Glutamatergic neuron (in vitro differentiated cells): ENCODE results near the gene ZNF416. TPM values are rescaled to one million over a fixed set of nuclear protein-coding genes. Genes with fewer than 3 reads are reported as not detected.
A peak's percentile ranks its signal among the peaks of the same experiment; 100 is the strongest.

Source experiments
- DNase-seq: peaks from one replicate; pipeline ENCODE4 v3.0.0; 2022
- H3K27ac Mint-ChIP-seq: one replicate; pipeline ENCODE4 v1.8.0; 2020; ENCODE audit warnings: mild to moderate bottlenecking, mixed read lengths, inconsistent platforms; ENCODE audit not compliant: unreplicated experiment
- H3K27me3 Mint-ChIP-seq: one replicate; pipeline ENCODE4 v1.8.0; 2020; ENCODE audit warnings: mild to moderate bottlenecking, moderate library complexity, mixed read lengths, inconsistent platforms; ENCODE audit not compliant: unreplicated experiment
- H3K36me3 Mint-ChIP-seq: one replicate; pipeline ENCODE4 v1.8.0; 2020; ENCODE audit warnings: mild to moderate bottlenecking, mixed read lengths, inconsistent platforms; ENCODE audit not compliant: unreplicated experiment
- H3K4me1 Mint-ChIP-seq: one replicate; pipeline ENCODE4 v1.8.0; 2020; ENCODE audit warnings: mild to moderate bottlenecking, low read depth, mixed read lengths, inconsistent platforms; ENCODE audit not compliant: unreplicated experiment
- H3K4me3 Mint-ChIP-seq: one replicate; pipeline ENCODE4 v1.8.0; 2020; ENCODE audit warnings: mild to moderate bottlenecking, mixed read lengths, inconsistent platforms; ENCODE audit not compliant: unreplicated experiment
- H3K9me3 Mint-ChIP-seq: one replicate; pipeline ENCODE4 v1.8.0; 2020; ENCODE audit warnings: mild to moderate bottlenecking, moderate library complexity, mixed read lengths, inconsistent platforms; ENCODE audit not compliant: unreplicated experiment
- total RNA-seq: library from RNA; stranded (reverse); fragmentation: NEBNext Ultra II Directional; extraction: Animal tissue kit (Norgen Biotek cat#: 25700); gene quantifications from one replicate; pipeline ENCODE4 v1.2.1, GENCODE V29; 2021; ENCODE audit not compliant: unreplicated experiment
- TF ChIP-seq, protein P1 (sequence below): fragments of 200-600 bp; sonication (generic); IDR thresholded peaks from one replicate; pipeline ENCODE4 v1.5.0; 2021; ENCODE audit not compliant: partially characterized antibody, unreplicated experiment

Gene ZNF416
- total RNA-seq, 1 donor from 2014 or later, result 11.2 TPM

DNA sequence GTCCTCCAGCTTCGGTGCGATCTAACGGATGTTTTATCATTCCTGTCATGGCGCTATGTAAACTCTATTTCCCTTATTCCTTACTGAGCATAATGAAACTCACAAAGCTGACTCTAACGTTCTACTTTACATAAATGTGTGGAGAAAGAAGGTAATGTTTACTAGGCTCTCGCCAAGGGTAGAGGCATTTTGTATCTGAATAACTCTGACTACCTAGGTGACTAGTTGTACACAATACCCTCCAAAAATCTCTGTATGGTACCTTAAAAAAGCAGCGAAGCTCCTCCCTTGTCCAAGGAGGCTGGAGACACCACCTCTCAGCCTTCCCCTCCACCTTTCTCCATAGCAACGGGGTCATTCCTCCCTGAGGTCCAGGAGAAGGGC is 20.7 kb upstream of the ZNF416 start:
- Mint-ChIP-seq H3K27me3 (peaks cover 7% of the 10 kb centered on the region), H3K9me3 (peaks cover 10% of the 10 kb centered on the region), H3K4me3 (peak overlapping the region; percentile 84), H3K36me3 (peaks cover 19% of the 10 kb centered on the region), H3K4me1 (peaks cover 4% of the 10 kb centered on the region), H3K27ac (peak overlapping the region; percentile 31)
- DNase-seq, result no peak
- TF ChIP-seq, protein P1, sequence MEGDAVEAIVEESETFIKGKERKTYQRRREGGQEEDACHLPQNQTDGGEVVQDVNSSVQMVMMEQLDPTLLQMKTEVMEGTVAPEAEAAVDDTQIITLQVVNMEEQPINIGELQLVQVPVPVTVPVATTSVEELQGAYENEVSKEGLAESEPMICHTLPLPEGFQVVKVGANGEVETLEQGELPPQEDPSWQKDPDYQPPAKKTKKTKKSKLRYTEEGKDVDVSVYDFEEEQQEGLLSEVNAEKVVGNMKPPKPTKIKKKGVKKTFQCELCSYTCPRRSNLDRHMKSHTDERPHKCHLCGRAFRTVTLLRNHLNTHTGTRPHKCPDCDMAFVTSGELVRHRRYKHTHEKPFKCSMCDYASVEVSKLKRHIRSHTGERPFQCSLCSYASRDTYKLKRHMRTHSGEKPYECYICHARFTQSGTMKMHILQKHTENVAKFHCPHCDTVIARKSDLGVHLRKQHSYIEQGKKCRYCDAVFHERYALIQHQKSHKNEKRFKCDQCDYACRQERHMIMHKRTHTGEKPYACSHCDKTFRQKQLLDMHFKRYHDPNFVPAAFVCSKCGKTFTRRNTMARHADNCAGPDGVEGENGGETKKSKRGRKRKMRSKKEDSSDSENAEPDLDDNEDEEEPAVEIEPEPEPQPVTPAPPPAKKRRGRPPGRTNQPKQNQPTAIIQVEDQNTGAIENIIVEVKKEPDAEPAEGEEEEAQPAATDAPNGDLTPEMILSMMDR, result no peak

DNA sequence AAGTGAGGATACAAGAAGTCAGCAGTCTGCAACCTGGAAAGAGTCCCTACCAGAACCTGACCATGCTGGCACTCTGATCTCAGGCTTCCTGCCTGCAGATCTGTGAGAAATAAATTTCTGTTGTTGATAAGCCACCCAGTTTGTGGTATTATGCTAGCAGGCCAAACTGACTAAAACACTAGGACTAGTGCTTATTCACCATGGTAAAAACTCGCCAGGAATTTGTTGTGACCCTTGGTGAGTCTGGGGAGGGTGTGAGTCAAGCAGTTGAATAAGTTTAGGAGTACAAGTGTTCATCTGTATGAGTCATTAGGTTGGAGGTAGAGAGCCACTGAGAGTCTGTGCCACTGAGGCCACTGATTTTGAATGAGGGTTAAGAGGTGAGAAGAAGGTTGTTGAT is 8.8 kb upstream of the ZNF416 start:
- H3K9me3 Mint-ChIP-seq, result peaks cover 18% of the 10 kb centered on the region
- H3K36me3 Mint-ChIP-seq, result peaks cover 81% of the 10 kb centered on the region
- H3K4me1 Mint-ChIP-seq, result peaks cover 6% of the 10 kb centered on the region
- TF ChIP-seq, protein P1, result no peak
- peaks cover 12% of the 10 kb centered on the region for H3K27me3 Mint-ChIP-seq
- no peak for DNase-seq
- no peak overlapping the region for H3K4me3 Mint-ChIP-seq
- no peak overlapping the region for H3K27ac Mint-ChIP-seq

DNA sequence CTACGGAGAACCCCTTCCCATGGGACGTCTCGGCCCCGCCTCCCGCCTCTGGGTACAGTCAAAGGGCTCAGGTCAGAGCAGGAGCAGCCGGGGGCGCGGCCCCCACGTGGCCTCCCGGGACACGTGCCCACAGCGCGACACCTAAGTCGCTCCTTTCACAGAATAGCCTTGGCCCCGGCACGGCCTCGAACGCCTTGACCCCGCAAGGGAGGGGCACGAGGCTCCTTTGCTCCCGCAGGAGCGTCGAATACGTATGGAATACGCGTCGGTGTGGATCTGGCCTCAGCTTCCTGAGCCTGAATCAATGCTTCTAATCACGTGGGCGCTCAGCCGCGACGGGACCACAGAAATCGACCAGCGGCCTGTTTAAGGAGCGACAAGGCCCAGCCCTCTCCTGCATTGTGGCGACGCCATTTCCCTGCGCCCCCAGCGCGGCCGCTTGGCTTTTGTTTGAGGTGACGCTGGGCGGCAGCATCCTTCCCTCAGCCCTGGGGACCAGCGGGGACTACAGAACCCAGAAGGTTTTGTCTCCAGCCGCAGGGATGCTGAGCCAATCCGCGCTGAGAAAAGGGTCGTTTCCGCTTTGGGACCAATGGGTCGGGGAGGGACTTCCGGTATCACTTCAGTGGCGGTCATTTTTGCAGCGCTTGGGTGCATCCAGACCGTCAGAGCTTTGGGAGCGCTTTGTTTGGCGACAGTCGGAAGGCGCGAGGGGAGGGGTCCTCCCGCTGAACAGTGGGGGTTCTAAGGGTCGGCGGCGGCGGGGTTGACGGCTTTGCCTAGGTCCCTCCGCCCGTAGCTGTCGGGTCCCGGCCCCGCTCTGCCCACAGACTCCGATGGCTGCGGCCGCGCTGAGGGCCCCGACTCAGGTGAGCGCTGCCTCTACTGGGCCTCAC is 5.1 kb upstream of the ZNF416 start, which contains the start of gene ZIK1:
Gene ZIK1 (plus strand): TSS at position 625 of the 896 bp plus-strand sequence. CDS start 212 bp downstream, at position 837.
- Mint-ChIP-seq H3K4me3 (peak within 1 kb of the TSS; percentile 99), H3K27me3 (peaks cover 12% of the 10 kb centered on the region), H3K9me3 (peaks cover 20% of the 10 kb centered on the region), H3K36me3 (peaks cover 44% of the 10 kb centered on the region), H3K4me1 (peaks cover 6% of the 10 kb centered on the region), H3K27ac (peak within 1 kb of the TSS; percentile 97)
- peak; percentile 94 for DNase-seq
- TF ChIP-seq, protein P1, result no peak

DNA sequence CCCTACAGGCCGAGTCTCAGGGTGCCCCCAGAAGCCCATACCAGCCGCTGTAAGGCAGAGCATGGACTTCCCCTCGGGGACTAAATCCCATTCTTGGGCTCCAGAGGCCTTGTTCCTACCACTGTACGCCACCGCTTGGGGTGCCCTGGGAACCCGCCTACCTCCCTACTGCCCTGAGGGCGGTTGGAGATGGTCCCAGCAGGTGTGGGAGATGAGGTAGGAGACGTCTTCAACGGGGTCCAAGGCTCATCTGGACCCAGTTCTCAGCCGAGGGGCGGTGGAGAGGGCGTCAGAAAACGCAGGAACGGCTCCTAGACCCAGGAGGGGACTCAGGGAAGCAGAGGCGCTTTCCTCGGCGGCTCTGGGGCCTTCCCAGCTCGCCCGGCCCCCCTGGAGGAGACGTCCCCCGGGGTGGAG is 4.4 kb upstream of the ZNF416 start:
- Mint-ChIP-seq H3K4me3 (no peak overlapping the region), H3K27ac (no peak overlapping the region), H3K36me3 (peaks cover 38% of the 10 kb centered on the region), H3K9me3 (peaks cover 18% of the 10 kb centered on the region), H3K27me3 (peaks cover 9% of the 10 kb centered on the region), H3K4me1 (peaks cover 6% of the 10 kb centered on the region)
- TF ChIP-seq, protein P1, result no peak
- DNase-seq, result no peak

DNA sequence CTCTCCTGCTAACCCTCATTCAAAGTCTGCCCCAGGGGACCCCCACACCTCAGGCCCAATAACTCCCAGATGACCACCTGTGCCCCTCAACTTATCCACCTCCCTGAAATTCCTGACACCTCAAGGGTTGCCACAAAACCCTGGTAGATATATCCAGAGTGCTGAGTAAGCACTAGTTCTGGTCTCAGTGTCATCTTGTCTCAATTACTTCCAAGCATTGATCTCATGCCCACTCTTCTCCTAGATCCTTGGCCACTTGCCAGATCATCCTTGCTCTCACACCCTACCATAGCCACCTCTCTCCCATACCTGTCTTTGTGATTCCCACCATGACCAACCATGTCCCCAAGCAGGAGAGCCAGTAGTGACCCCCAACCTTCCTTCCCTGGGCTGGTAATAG is 2.0 kb downstream of the ZNF416 start:
- Mint-ChIP-seq H3K4me3 (peak overlapping the region; percentile 12), H3K4me1 (no peaks in the 10 kb centered on the region), H3K27ac (no peak overlapping the region), H3K27me3 (peaks cover 2% of the 10 kb centered on the region), H3K36me3 (peaks cover 63% of the 10 kb centered on the region), H3K9me3 (peaks cover 33% of the 10 kb centered on the region)
- TF ChIP-seq, protein P1, result no peak
- DNase-seq, result no peak
